WTC11 (cell line): ENCODE data around the gene UPF3A. TPM values are rescaled to one million over a fixed set of nuclear protein-coding genes. Genes with fewer than 3 reads are reported as not detected.

ENCODE experiments used
- CDX4 ChIP-seq: fragments of 250-450 bp; sonication (Bioruptor Pico); IDR thresholded peaks from 2 replicates; pipeline ENCODE4 v1.9.0; 2021; ENCODE audit warnings: moderate library complexity, mild to moderate bottlenecking, inconsistent platforms, borderline replicate concordance
- ELF4 ChIP-seq: sonication (generic); formaldehyde crosslinking; IDR thresholded peaks from 2 replicates; pipeline ENCODE4 v1.8.1; 2022; ENCODE audit warnings: low read depth, mild to moderate bottlenecking, moderate library complexity, missing genetic modification reagents
- ESRRA ChIP-seq: sonication (generic); formaldehyde crosslinking; IDR thresholded peaks from 2 replicates; pipeline ENCODE4 v1.8.1; 2022; ENCODE audit warnings: mild to moderate bottlenecking, missing genetic modification reagents, borderline replicate concordance
- GRHL2 ChIP-seq: fragments of 250-450 bp; sonication (Bioruptor Pico); IDR thresholded peaks from 2 replicates; pipeline ENCODE4 v1.8.0; 2022; ENCODE audit warnings: mild to moderate bottlenecking, moderate library complexity; ENCODE audit not compliant: insufficient replicate concordance, severe bottlenecking
- JAZF1 ChIP-seq: fragments of 250-450 bp; sonication (Bioruptor Pico); IDR thresholded peaks from 2 replicates; pipeline ENCODE4 v1.9.0; 2021; ENCODE audit warnings: moderate library complexity, mild to moderate bottlenecking, inconsistent platforms
- MXD4 ChIP-seq: fragments of 250-450 bp; sonication (Bioruptor Pico); IDR thresholded peaks from 2 replicates; pipeline ENCODE4 v1.8.0; 2021; ENCODE audit warnings: mild to moderate bottlenecking, moderate library complexity, borderline replicate concordance
- NFYB ChIP-seq: sonication (generic); formaldehyde crosslinking; conservative IDR thresholded peaks from 2 replicates; pipeline ENCODE4 v1.8.0; 2022; ENCODE audit warnings: low read depth, missing genetic modification reagents
- NR2C2 ChIP-seq: sonication (generic); formaldehyde crosslinking; IDR thresholded peaks from 2 replicates; pipeline ENCODE4 v1.8.0; 2022; ENCODE audit warnings: mild to moderate bottlenecking, missing genetic modification reagents
- PRRX2 ChIP-seq: fragments of 250-450 bp; sonication (Bioruptor Pico); IDR thresholded peaks from 2 replicates; pipeline ENCODE4 v1.8.0; 2021; ENCODE audit warnings: mild to moderate bottlenecking
- SMAD3 ChIP-seq: sonication (generic); formaldehyde crosslinking; IDR thresholded peaks from 2 replicates; pipeline ENCODE4 v1.8.0; 2022; ENCODE audit warnings: missing genetic modification reagents, mild to moderate bottlenecking, borderline replicate concordance
- TCF7 ChIP-seq: sonication (generic); formaldehyde crosslinking; IDR thresholded peaks from 2 replicates; pipeline ENCODE4 v1.8.0; 2022; ENCODE audit warnings: mild to moderate bottlenecking, low read depth, missing genetic modification reagents, moderate library complexity
- TEAD4 ChIP-seq: sonication (generic); formaldehyde crosslinking; IDR thresholded peaks from 2 replicates; pipeline ENCODE4 v1.8.0; 2022; ENCODE audit warnings: mild to moderate bottlenecking, missing genetic modification reagents
- ZBTB21 ChIP-seq: sonication (generic); formaldehyde crosslinking; IDR thresholded peaks from 2 replicates; pipeline ENCODE4 v1.8.1; 2023; ENCODE audit warnings: mild to moderate bottlenecking, missing genetic modification reagents, borderline replicate concordance
- ZBTB43 ChIP-seq: sonication (generic); formaldehyde crosslinking; IDR thresholded peaks from 2 replicates; pipeline ENCODE4 v1.8.1; 2023; ENCODE audit warnings: mild to moderate bottlenecking, missing genetic modification reagents
- ZNF121 ChIP-seq: sonication (generic); formaldehyde crosslinking; IDR thresholded peaks from 2 replicates; pipeline ENCODE4 v1.8.0; 2023; ENCODE audit warnings: missing genetic modification reagents
- ZNF232 ChIP-seq: sonication (generic); formaldehyde crosslinking; IDR thresholded peaks from 2 replicates; pipeline ENCODE4 v1.8.0; 2022; ENCODE audit warnings: mild to moderate bottlenecking, missing genetic modification reagents
- ZNF263 ChIP-seq: sonication (generic); formaldehyde crosslinking; IDR thresholded peaks from 2 replicates; pipeline ENCODE4 v1.8.1; 2022; ENCODE audit warnings: low read depth, mild to moderate bottlenecking, moderate library complexity, missing genetic modification reagents
- ZNF317 ChIP-seq: sonication (generic); formaldehyde crosslinking; IDR thresholded peaks from 2 replicates; pipeline ENCODE4 v1.8.1; 2023; ENCODE audit warnings: low read depth, mild to moderate bottlenecking, moderate library complexity, missing genetic modification reagents, borderline replicate concordance
- ZNF396 ChIP-seq: fragments of 250-450 bp; sonication (Bioruptor Pico); IDR thresholded peaks from 2 replicates; pipeline ENCODE4 v1.8.0; 2021; ENCODE audit warnings: mild to moderate bottlenecking, moderate library complexity, borderline replicate concordance
- ZNF425 ChIP-seq: fragments of 250-450 bp; sonication (Bioruptor Pico); conservative IDR thresholded peaks from 2 replicates; pipeline ENCODE4 v1.9.0; 2021; ENCODE audit warnings: mild to moderate bottlenecking
- total RNA-seq: library from RNA; stranded (reverse); gene quantifications from 3 replicates; pipeline ENCODE4 v1.2.3, GENCODE V29; 2021
- TF ChIP-seq, protein P1 (sequence below): sonication (generic); formaldehyde crosslinking; IDR thresholded peaks from 2 replicates; pipeline ENCODE4 v1.8.0; 2023; ENCODE audit warnings: mild to moderate bottlenecking, missing genetic modification reagents
- TF ChIP-seq, protein P2 (sequence below): fragments of 200-600 bp; IDR thresholded peaks from 2 replicates; pipeline ENCODE4 v1.8.0; 2022; ENCODE audit warnings: antibody characterized with exemption
- TF ChIP-seq, protein P3 (sequence below): sonication (generic); formaldehyde crosslinking; conservative IDR thresholded peaks from 2 replicates; pipeline ENCODE4 v1.8.1; 2022; ENCODE audit warnings: mild to moderate bottlenecking, missing genetic modification reagents

UPF3A gene
- total RNA-seq, 1 experiment from 2014 or later, result 71.9 TPM

DNA sequence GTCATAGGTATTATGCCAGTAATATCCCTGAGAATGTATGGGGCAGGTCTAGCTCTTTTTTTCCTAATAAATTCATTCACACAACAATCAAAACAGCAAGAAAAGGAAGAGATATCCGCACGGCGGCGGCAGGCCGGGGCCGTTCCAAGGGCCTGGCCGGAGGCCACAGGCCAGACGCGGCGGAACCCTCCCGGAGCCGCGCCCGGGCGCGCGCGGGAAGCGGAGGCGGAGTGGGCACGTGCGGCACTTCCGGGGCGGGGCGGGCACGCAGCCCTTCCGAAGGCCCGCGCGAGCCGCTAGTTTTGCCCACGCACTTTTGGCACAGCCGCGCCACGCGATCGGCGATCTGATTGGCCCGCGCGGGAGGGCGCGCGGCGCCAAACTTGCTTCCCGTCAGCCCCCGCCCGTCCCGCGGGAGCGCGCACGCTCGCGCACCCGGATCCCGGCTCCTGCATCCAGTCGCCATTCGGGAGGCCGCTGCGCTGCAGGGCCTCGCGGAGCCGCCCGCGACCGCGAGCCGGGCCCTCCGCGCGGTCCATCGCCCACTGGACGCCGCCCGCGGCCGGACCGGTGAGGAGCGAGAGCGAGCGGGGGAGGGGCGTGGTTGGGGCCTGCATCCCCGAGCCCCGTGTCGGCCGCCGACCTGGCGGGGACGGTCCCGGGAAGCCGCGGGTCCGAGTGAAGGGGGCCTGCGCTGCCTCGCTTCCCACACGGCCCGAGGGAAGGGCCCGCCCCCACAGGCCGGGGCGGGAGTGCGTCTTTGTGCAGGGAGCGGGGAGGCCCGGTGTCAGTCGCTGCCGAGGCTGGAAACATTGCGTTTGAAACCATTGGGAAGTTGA, 32.9 kb downstream of the UPF3A start, which contains the start of gene CHAMP1 (continued):
- no peak for TF ChIP-seq ZNF425
- no peak for TF ChIP-seq ZNF396 (CRISPR knock-in tag)
- no peak for TF ChIP-seq GRHL2 (CRISPR knock-in tag)
- TF ChIP-seq, protein P1, sequence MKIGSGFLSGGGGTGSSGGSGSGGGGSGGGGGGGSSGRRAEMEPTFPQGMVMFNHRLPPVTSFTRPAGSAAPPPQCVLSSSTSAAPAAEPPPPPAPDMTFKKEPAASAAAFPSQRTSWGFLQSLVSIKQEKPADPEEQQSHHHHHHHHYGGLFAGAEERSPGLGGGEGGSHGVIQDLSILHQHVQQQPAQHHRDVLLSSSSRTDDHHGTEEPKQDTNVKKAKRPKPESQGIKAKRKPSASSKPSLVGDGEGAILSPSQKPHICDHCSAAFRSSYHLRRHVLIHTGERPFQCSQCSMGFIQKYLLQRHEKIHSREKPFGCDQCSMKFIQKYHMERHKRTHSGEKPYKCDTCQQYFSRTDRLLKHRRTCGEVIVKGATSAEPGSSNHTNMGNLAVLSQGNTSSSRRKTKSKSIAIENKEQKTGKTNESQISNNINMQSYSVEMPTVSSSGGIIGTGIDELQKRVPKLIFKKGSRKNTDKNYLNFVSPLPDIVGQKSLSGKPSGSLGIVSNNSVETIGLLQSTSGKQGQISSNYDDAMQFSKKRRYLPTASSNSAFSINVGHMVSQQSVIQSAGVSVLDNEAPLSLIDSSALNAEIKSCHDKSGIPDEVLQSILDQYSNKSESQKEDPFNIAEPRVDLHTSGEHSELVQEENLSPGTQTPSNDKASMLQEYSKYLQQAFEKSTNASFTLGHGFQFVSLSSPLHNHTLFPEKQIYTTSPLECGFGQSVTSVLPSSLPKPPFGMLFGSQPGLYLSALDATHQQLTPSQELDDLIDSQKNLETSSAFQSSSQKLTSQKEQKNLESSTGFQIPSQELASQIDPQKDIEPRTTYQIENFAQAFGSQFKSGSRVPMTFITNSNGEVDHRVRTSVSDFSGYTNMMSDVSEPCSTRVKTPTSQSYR (CRISPR knock-in tag), result no peak
- TF ChIP-seq ZNF263 (CRISPR knock-in tag), result peak; percentile 66; the same call in 1 of the 2 replicates
- no peak for TF ChIP-seq ZNF121 (CRISPR knock-in tag)
- 0 out of 2 replicates have a peak, but pooled peaks have one; percentile 2 for TF ChIP-seq ZNF317 (CRISPR knock-in tag)
- 0 out of 2 replicates have a peak, but pooled peaks have one; percentile 73 for TF ChIP-seq ZBTB21
- no peak for TF ChIP-seq TCF7 (CRISPR knock-in tag)
- TF ChIP-seq MXD4 (CRISPR knock-in tag), result 0 out of 2 replicates have a peak, but pooled peaks have one; percentile 38
- no peak for TF ChIP-seq TEAD4
- TF ChIP-seq, protein P2, sequence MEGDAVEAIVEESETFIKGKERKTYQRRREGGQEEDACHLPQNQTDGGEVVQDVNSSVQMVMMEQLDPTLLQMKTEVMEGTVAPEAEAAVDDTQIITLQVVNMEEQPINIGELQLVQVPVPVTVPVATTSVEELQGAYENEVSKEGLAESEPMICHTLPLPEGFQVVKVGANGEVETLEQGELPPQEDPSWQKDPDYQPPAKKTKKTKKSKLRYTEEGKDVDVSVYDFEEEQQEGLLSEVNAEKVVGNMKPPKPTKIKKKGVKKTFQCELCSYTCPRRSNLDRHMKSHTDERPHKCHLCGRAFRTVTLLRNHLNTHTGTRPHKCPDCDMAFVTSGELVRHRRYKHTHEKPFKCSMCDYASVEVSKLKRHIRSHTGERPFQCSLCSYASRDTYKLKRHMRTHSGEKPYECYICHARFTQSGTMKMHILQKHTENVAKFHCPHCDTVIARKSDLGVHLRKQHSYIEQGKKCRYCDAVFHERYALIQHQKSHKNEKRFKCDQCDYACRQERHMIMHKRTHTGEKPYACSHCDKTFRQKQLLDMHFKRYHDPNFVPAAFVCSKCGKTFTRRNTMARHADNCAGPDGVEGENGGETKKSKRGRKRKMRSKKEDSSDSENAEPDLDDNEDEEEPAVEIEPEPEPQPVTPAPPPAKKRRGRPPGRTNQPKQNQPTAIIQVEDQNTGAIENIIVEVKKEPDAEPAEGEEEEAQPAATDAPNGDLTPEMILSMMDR, result no peak
- no peak for TF ChIP-seq JAZF1 (CRISPR knock-in tag)
- no peak for TF ChIP-seq SMAD3 (CRISPR knock-in tag)
- TF ChIP-seq NFYB (CRISPR knock-in tag), result 0 out of 2 replicates have a peak, but pooled peaks have one; percentile 26
- TF ChIP-seq NR2C2, result no peak
- peak; percentile 68 for TF ChIP-seq ESRRA (CRISPR knock-in tag)
- no peak for TF ChIP-seq ZNF232 (CRISPR knock-in tag)
- no peak for TF ChIP-seq ELF4 (CRISPR knock-in tag)
- TF ChIP-seq, protein P3, sequence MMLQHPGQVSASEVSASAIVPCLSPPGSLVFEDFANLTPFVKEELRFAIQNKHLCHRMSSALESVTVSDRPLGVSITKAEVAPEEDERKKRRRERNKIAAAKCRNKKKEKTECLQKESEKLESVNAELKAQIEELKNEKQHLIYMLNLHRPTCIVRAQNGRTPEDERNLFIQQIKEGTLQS (CRISPR knock-in tag), result no peak
- TF ChIP-seq CDX4 (CRISPR knock-in tag), result no peak
- peak; percentile 76; the same call in 1 of the 2 replicates for TF ChIP-seq ZBTB43
- TF ChIP-seq PRRX2 (CRISPR knock-in tag), result 0 out of 2 replicates have a peak, but pooled peaks have one; percentile 41
